CMK (cell line): ENCODE results near the gene FBXO33.
A peak's percentile ranks its signal among the peaks of the same experiment; 100 is the strongest.

Experiments used
- DNase-seq: peaks from one replicate; pipeline ENCODE4 v3.0.0-alpha.2; 2010; ENCODE audit warnings: low read depth

The FBXO33 gene

GRCh38 chr14:39430762-39431415, 1.3 kb downstream of the FBXO33 start:
- DNase-seq: no peak

GRCh38 chr14:39428118-39428517, 4.1 kb downstream of the FBXO33 start:
- DNase-seq: no peak

- no peak for DNase-seq
Observed at GRCh38 chr14:39426605-39427004, 5.6 kb downstream of the FBXO33 start.

GRCh38 chr14:39425947-39426346, 6.3 kb downstream of the FBXO33 start:
- no peak for DNase-seq

- no peak for DNase-seq
Observed at GRCh38 chr14:39423793-39424192, 8.4 kb downstream of the FBXO33 start.

GRCh38 chr14:39422243-39422642, 10.0 kb downstream of the FBXO33 start:
- no peak for DNase-seq

- no peak for DNase-seq
Observed at GRCh38 chr14:39419272-39419671, 13.0 kb downstream of the FBXO33 start.

DNA sequence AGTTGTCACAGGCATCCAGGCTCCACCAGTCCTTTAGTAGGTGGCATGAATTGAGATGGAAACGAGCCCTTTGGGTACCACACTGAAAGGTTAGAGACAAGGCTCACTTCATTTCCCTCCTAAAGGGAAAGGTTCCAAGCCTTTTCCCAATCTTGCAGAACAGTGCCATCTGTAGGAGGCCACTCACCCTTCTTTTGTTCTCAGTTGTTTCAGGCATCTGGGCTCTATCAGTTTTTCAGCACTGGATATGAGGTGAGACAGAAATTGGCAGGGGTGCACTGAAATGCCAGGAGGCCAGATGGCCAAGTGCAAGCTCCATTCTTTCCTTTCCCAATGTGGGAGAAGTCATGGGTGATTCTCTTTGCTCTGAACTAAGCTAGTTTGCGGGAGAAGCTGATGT, 15.2 kb downstream of the FBXO33 start:
- DNase-seq: no peak

DNA sequence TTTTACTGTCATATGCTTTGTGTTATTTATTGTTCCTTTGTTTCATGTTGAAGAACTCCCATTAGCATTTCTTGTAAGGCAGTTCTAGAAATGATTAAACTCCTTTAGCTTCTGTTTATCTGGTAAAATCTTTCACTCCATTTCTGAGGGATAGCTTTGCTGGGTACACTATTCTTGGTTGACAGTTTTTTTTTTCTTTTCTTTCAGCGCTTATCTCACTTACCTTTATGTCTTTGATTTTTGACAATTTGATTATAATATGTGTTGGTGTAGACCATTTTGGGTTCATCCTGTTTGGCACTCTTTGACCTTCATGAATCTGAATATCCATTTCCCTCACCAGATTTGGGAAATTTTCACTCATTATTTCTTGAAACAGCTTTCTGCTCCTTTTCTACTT, 16.2 kb downstream of the FBXO33 start:
- no peak for DNase-seq

GRCh38 chr14:39406560-39406959, 25.7 kb downstream of the FBXO33 start:
- DNase-seq: no peak

GRCh38 chr14:39398382-39398781, 33.9 kb downstream of the FBXO33 start:
- DNase-seq: no peak

DNA sequence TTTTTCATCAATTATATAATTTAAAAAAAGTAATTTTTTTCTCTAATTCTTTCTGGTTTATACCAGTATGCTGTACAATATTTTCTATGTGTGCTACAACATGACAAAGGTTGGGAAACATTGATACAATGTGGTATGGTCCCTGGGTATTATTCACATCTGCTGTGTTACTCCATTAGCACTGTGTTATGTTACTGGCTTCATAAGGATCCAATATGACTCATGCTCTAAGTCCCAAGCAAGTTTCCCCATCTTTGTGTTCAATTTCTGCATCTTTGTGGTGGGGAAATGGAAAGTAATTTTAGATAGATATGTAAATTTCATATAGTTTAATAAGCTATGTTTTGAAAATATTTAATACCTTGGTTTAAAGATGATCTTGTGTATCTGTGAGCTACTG, 35.8 kb downstream of the FBXO33 start:
- no peak for DNase-seq

DNA sequence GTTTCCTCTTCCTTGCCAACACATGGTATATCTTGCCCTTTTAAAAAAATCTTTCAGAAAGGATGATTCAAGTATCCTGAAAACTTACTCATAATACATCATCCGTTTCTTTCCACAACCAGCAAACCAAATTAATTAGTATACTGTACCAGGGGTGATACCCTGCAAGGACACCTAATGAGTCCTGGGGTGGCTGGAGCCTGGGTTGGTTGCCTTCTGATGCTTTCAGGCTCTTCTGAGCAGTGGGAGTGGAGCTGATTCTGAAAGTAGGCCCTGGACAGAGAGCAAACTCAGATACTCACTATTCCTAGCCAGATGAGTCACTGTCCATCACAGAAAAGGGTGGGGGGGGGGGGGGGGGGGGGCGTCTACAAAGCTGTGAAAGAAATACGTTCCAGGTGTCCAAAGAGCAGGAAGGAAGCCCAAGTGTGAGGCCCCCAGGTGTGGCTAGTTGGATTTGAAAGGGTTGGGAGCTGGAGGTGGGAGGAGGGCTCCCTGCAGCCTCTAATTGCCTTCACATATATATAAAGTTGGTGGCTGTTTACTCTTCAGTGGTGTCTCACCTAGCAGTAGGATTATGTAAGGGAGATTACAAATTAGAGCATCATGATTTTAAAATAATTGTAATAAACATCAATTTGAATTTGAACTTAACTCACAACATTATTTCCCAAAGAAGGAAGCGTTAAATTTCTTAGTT, 36.5 kb downstream of the FBXO33 start:
- no peak for DNase-seq

GRCh38 chr14:39393289-39393688, 38.9 kb downstream of the FBXO33 start:
- no peak for DNase-seq

DNA sequence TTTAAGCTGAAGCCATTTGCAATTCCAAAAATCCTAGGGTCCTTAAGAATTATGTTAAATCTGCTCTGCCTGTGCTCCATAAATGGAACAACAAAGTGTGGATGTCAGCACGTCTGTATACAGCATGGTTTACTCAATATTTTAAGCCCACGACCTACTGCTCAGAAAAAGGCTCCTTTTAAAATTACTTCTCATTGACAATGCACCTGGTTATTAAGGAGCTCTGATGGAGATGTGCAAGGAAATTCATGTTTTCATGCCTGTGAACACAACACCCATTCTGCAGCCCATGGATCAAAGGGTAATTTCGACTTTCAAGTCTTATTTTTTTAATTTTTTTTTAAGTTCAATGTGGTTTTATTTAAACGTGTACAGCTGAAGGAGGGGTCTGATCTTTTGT, 48.1 kb downstream of the FBXO33 start:
- DNase-seq: no peak

- no peak for DNase-seq
Observed at GRCh38 chr14:39383741-39384140, 48.5 kb downstream of the FBXO33 start.

DNA sequence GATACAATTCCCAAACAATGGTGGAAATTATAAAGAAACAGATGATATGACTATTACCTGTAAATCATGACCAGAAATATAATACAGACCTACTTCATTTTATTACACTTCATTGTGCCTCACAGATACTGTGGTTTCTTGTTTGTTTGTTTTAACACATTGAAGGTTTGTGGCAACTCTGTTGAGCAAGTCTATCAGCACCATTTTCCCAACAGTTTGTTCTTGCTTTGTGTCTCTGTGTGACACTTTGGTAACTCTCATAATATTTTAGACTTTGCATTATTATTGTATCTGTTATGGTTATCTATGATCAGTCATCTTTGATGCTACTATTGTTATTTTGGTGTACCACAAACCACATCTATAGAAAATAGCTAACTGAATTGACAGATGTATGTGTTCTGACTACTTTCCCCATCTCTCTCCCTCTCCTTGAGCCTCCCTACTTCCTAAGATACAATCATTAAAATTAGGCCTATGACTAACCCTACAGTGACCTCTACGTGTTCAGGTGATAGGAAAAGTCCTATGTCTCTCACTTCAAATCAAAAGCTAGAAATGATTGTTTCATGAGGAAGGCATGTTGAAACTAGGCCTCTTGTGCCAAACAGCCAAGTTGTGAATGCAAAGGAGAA, 49.1 kb downstream of the FBXO33 start:
- peak; percentile 2 for DNase-seq

- DNase-seq: no peak
Observed at GRCh38 chr14:39382463-39382862, 49.8 kb downstream of the FBXO33 start.

DNA sequence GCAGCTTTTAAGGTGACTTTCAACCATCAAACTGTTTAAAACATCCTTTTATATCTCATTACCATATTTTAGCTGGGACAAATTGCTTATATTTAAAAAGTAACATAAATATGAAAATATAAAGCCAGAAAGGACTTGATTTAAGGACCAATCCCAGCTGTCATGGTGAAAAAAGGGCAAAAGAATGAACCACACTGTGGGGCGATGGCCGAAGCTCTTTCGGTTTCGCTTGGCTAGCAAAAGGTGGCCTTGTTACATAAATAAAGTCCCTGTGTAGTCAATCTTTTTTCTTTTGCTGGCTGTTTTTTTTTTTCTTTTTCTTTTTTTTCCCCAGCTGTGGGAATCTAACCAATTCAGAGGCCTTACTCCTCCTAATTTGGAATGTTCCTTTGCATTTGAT, 50.9 kb downstream of the FBXO33 start:
- DNase-seq: no peak

GRCh38 chr14:39376667-39377403, 55.4 kb downstream of the FBXO33 start:
- DNase-seq: no peak

- no peak for DNase-seq
Observed at GRCh38 chr14:39374851-39375250, 57.4 kb downstream of the FBXO33 start.

- no peak for DNase-seq
Observed at GRCh38 chr14:39372656-39373055, 59.6 kb downstream of the FBXO33 start.

GRCh38 chr14:39370415-39370814, 61.8 kb downstream of the FBXO33 start:
- DNase-seq: no peak
